NOMO-1 (cell line): ENCODE measurements around the gene ARPIN.
"Not testable (repeated sequence)": the region's sequence is repeated elsewhere in the genome, so short reads cannot be mapped to it uniquely, and the experiment has no call there.

ENCODE experiments used
- DNase-seq, 2 experiments: peaks; one replicate each; lab custom pipeline; 2025; ENCODE audit not compliant: unreplicated experiment in 2 of 2; lab: John Stamatoyannopoulos, UW

The ARPIN gene

DNA sequence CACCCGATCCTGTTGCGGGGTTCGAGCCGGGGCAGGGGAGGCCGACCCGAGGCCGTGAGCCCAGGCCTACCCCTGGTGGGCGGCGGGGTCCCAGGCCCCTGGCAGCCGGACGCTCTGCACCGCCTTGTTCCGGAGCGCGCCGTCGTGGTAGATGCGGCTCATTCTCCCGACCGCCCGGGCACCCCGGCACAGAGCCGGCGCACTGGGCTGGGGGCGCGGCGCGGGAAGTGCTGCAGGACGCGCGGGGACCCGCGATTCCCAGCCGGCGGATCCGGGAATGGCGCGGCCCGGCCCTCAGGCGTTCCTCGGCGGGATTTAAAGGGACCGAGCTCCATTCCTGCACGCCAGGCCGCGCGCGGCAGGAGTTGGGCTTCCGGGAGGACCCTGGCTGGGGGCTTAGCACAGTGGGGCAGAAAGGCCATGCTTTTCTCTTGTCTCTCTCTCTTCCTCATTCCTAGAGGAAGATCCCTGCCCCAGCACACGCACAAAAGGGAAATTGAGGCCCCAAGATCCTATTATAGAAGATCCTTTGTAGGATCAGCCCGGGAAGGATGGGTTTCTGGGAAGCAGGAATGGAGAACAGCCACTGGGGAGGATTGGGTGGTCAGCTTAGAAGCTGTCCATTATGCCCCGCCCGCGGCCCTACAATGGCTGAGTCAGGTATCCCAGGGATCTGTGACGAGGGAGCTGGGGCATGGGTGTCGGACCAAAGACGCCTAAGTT is at the start of gene ARPIN:
ARPIN (minus strand) TSS at position 279 of the 723 bp plus-strand sequence; CDS start at position 162, 117 bp downstream.
- no peak for DNase-seq

DNA sequence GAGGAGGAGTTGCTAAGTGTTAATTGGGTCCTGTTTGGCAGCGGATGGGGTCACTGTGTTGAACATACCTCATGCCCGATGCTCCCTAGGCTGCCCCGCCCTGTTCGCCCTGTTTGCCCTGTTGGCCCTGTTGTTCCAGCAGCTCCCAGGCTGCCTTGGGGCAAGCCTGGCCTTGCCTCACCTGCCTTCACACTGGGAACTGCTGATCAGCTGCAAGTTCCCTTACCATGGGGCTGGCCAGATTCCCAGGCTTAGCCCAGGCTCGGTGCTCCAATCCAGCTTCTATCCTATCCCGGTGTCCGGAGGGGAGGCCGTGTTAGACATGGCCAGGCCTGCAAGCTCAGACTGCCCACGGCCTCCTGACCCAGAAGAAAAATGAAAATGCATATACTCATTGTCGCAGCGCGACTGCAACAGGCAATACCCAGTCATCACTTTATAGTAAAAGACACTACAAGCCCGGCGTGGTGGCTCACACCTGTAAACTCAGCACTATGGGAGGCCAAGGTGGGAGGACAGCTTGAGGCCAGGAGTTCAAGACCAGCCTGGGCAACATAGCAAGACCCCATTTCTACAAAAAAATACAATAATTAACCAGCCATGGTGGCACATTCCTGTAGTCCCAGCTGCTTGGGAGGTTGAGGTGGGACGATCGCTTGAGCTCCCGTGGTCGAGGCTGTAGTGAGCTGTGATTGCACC is 45.5 kb upstream of the ARPIN start:
- no peak for DNase-seq

DNA sequence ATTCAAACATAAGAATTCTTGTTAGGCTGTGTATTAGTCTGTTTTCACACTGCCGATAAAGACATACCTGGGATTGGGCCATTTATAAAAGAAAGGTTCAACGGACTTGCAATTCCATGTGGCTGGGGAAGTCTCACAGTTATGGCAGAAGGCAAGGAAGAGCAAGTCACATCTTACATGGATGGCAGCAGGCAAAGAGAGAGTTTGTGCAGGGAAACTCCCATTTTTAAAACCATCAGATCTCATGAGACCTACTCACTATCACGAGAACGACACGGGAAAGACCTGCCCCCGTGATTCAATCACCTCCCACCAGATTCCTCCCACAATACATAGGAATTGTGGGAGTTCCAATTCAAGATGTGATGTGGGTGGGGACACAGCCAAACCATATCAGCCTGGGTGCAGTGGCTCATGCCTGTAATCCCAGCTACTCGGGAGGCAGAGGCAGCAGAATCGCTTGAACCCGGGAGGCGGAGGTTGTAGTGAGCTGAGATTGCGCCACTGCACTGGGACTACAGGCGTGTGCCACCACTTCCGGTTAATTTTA is 42.8 kb upstream of the ARPIN start:
- DNase-seq, result not testable (repeated sequence)

DNA sequence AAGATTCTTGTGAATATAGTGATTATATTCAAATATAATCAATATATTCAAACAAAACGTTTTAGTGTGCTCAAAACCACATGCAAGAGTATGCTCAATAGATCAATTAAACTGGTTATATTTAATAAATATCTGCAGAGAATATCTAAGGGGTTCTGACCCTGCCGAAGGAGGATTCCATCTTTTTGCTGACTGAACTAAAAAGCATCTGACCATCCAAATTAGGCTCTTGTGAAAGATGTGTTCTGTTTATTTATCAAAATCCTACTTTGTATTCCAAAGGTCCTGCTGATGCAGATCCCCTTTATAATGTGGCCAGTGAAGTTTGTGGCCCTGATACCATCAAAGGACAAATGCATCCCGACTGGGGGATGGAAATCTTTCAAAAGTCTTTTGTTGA is 41.8 kb upstream of the ARPIN start:
- no peak for DNase-seq

DNA sequence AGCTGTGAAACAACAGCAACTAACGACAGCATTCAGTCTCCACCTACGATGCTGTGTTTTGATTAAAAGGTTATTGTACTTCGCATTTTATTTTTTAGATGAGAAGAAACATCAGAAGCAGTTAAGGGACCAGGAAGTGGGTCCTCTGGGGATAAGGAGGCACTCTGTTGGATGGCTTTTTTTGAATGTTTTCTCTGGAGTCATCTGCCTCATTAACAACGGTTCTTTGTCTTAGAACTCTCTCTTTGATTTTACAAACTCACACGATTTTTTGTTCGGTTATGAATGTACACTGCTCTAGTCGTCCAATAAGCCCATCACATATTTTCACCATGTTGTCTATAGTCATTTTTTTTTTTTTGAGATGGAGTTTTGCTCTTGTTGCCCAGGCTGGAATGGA is 36.0 kb upstream of the ARPIN start:
- DNase-seq, result no peak

DNA sequence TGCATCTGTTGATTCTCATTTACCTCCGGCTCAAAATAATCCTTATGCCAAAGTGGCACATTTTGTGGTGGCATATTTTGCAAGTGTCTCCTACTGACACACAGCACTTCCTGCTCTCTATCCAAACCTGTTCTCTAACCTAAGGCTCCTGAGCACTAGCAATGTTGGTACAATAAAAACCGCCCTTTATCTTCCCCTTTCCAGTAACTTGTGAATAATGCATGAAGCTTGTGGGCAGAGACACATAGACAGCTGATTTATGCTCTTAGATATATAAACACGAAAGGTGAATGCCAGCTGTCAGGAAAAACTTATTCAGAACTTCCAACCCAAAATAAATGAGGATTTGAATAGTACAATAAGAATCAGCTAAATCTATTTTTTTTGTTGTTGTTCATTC is 34.6 kb upstream of the ARPIN start:
- DNase-seq, result no peak

DNA sequence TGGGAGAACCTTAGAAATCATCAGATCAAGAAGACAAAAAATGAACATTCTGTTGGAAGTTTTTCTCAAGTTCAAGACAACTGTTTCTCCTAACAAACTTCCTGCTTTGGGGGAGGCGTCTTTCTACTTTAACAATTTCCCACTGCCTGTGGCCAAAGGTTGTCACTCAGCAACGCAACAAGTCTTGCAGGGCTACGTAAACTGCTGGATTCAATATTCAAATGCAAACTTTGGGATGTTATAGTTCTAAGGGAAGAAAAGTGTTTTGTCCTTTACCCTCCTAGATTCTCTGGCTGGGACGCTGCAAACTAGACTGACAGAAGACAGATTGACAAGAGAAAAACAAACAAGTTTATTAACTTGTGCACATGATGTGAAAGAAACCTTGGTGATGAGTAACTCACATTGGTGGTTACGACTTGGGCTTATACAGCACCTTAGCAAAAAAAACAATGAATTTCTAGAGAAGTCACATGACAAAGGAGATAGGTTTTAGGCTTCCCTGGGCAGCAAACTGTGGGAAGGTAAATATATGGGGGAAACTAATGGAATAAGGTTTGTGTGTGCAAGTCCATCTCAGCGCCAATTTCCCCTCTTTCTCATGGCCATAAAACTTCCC is 34.0 kb upstream of the ARPIN start:
- no peak for DNase-seq

DNA sequence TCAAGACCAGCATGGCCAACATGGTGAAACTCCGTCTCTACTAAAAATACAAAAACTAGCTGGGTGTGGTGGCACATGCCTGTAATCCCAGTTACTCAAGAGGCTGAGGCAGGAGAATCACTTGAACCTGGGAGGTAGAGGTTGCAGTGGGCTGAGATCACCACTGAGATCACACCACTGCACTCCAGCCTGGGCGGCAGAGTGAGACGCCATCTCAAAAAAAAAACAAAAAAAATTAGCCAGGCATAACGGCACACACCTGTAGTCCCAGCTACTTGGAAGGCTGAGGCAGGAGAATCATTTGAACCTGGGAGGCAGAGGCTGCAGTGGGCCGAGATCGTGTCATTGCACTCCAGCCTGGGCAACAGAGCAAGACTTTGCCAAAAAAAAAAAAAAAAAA is 31.0 kb upstream of the ARPIN start:
- DNase-seq, result not testable (repeated sequence)

DNA sequence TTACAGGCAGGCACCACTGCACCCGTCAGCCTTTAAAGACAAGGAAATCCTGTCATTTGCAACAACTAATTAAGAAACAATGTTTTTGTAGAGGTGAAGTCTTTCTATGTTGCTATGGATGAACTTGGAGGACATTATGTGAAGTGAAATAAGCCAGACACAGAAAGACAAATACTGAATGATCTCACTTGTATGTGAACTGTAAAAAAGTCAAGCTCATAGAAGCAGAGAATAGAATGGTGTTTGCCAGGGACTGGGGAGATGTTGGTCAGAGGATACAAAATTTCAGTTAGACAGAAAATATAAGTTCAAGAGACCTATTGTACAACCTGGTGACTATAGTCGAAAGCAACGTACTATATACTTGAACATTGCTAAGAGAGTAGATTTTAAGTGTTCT is 27.2 kb upstream of the ARPIN start:
- DNase-seq, result no peak

DNA sequence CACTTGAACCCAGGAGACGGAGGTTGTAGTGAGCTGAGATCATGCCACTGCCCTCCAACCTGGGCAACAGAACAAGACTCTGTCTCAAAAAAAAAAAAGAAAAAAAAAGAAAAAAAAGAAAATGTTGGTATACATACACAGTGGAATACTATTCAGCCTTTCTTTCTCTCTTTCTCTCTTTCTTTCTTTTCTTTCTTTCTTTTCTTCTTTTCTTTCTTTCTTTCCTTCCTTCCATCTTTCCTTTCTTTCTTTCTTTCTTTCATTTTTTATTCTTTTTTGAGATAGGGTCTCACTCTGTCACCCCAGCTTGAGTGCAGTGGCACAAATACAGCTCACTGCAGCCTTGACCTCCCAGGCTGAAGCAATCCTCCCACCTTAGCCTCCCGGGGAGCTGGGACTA is 26.6 kb upstream of the ARPIN start:
- not testable (repeated sequence) for DNase-seq

DNA sequence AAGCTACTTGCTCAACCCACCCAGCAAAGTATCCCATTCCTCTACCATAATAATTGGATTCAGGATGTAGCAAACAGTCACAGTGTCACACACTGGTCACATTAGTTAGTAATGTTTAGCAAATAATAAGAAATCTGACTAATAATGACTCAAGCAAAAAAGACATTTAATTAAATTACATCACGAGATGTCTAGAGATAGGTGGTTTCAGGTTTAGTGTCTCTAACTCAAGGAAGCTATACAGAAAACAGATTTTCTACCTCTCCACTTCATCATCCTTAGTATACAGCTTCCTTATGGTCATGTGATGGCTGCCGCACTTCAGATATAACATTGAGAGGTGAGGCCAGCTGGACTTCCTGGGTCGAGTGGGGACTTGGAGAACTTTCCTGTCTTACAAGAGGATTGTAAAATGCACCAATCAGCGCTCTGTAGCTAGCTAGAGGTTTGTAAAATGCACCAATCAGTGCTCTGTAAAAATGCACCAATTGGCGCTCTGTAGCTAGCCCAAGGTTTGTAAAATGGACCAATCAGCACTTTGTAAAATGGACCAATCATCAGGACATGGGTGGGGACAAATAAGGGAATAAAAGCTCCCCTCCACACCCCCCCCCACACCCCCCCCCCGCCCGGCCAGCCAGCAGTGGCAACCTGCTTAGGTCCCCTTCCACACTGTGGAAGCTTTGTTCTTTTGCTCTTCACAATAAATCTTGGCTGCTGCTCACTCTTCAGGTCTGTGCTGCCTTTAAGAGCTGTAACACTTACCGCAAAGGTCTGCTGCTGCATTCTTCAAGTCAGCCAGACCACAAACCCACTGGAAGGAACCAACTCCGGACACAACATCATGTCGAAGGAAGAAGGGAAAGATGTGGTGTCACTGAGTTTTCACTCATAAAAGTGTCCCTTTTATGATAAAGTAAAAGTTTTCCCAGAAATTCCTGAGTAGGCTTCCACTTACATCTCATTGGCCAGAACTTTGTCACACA is 24.9 kb upstream of the ARPIN start:
- DNase-seq, result peak in 1 of 2 experiments; percentile 40

DNA sequence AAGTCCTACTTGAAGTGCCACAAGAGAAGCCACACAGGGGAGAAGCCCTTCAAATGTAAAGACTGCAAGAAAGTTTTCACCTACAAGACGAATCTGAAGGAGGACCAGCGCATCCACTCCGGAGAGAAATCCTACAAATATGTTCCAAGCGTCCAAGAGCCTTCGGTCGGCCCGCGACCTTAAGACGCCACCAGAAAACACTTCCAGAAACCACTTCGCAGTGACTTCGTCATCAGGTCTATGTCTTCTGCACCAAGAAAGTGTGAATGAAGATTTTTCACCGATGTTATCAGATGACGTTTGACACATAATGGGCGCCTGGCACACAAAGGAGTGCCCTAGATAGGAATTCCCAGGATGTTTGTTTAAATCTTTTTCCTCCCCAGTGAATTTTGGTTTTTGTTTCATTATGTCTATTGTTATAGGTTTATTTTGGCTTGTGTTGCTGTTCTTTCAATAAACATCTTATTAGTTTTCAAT is 24.1 kb upstream of the ARPIN start:
- DNase-seq, result no peak

DNA sequence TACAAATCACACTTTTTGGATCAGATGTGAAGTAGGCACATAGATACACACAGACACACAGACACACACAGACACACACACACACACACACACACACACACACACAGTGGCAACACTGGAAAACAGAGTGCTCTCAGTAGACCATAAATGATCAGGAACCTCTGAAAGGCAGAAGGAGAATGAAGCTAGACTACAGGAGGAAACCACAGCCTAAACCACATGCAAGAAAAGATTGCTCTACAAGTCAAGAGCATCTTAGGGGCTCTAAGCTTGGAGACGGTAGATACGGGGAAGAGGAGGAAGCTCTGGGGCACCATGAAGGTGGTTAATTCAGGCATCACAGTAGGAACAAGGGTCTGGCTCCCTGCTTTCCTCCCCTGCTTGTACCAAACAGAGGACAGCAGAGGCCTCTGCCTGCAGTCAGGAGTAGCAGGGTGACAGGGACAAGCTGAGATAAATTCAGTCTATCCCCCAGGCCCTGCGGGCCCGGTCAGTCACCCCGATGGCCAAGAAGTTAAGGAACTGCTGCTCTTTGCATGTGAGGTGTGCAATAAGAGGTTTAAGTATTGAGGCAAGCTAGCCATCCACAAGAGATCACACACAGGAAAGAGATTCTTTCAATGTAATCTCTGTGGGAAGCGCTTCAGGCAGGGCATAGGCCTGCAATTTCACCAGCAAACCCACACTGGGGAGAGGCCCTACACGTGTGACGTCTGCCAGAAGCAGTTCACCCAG is 23.5 kb upstream of the ARPIN start:
- DNase-seq, result peak; percentile 31 to 81

DNA sequence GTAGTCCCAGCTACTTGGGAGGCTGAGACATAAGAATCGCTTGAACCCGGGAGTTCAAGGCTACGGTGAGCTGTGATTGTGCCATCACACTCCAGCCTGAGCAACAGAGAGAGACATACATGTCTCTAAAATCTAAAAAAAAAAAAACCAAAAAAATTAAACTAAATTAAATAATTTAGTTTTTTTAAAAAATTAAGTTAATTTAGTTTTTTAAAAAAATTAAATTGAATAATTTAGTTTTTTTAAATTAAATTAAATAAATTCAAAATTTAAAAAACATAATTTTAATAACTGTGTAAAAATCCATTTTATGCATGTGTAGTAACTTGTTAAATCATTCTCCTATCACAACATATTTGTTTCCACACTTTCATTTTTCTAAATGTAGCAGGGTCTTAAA is 20.1 kb upstream of the ARPIN start:
- DNase-seq, result no peak

DNA sequence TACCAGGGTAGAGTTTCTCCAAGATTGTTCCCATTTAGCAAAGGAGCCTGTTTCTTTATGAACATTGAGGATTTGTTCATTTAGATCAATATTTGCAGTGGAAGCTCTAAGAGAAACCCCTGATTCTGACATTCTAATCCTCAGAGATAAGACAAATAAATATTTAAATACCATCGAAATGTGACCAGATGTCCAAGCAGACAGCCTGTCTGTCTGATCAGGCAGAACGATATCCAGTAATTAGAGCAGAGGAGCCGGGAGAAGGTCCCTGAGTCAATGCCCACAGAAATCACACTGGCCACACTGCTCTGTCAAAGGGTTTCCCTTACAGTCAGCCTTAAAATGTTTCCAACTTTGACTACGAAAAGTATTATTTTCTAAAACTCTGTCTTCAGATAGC is 15.7 kb upstream of the ARPIN start:
- no peak for DNase-seq

DNA sequence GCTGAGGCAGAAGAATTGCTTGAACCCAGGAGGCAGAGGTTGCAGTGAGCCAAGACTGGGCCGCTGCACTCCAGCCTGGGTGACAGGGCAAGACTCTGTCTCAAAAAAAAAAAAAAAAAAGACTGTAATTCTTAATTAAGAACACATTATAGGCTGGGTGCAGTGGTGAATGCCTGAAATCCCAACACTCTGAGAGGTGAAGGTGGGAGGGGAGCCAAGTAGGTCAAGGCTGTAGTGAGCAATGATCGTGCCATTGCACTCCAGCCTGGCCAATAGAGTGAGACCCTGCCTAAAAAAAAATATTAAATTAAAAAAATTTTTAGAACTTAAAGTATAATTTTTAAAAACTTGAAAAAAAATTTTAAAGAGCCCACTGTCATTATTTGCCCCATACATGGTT is 13.4 kb upstream of the ARPIN start:
- no peak for DNase-seq

DNA sequence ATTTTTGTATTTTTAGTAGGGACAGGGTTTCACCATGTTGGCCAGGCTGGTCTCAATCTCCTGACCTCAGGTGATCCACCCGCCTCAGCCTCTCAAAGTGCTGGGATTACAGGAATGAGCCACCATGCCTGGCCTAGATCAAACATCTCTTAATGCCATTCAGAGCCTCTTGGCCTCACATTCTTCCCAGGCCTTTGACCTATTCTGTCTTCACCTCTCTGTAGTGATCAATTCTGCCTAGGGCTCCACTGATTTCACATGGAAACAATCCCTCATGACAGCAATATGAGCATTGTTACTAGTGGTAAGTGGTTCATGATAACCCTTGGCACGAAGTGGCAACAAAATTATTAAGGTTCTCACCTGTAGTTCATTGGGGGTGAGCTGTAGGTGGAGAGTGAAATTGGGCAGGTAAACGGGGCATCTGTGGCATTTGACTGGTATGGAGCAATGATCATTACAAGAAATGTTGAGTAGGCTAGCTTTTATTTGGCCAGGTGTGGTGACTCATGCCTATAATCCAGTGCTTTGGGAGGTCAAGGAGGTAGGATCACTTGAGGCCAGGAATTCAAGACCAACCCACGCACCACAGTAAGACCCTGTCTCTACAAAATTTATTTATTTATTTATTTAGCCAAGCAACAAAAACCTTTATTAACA is 4.8 kb upstream of the ARPIN start:
- no peak for DNase-seq

DNA sequence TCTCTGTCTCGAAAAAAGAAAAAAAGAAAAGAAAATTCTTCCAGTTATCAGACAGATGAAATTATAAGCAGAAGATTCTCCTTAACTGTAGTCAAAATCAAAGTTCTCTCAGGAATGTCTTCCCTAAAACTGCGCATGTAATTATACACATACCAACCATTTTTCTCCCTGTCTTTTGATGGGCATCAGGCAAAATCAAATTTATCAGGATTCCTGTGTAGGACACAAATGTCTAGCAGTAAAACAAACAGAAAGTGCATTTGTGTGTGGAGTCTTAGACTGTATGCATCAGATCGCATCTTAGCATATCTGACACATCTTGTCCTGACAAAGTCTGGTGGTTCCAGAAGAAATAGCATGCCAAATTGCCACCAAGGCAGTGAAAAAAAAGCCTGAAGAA is 3.9 kb upstream of the ARPIN start:
- DNase-seq, result no peak

DNA sequence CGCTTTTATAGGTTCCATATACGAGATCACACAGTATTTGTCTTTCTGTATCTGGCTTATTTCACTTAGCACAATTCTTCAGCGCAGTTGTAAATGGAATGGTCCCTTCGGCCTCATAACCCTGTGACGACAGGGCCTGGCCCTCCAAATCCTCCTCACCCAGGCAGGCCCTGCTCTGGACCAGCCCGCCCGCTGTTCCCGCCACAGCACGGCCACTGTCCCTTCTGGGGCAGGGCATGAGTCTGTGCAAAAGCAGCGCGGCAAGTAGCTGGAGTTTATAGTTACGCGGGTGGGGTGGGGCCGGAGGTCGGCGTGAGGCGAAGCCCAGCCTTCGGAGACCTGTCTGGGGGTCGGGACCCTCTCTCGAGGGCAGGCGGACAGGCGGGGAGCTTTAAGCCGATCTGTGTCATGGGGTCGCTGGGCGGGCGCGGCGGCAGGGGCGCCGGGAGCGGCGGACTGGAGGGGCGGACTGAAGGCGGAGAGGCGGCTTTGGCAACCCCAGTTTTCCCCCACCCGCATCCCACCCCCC is 543 bp downstream of the ARPIN start:
- no peak for DNase-seq
